Loucy (cell line): ENCODE measurements around the gene LGALS1.

Source experiments
- H2AFZ ChIP-seq: fragments of 200-600 bp; sonication (generic); 2 replicates; pipeline ENCODE4 v1.6.0; 2016; ENCODE audit warnings: antibody characterized with exemption, mild to moderate bottlenecking, low read length, moderate library complexity
- H3F3A ChIP-seq: fragments of 200-600 bp; 2 replicates; pipeline ENCODE4 v1.6.0; 2016; ENCODE audit warnings: antibody characterized with exemption, low read depth, mild to moderate bottlenecking
- H3K27me3 ChIP-seq: fragments of 200-600 bp; sonication (generic); 2 replicates; pipeline ENCODE4 v1.6.1; 2014; ENCODE audit warnings: low read length, mild to moderate bottlenecking; ENCODE audit not compliant: insufficient read depth, poor library complexity, severe bottlenecking
- H3K36me3 ChIP-seq: fragments of 200-600 bp; sonication (generic); 2 replicates; pipeline ENCODE4 v1.6.1; 2016; ENCODE audit warnings: low read length; ENCODE audit not compliant: insufficient read depth
- H3K4me1 ChIP-seq: fragments of 200-600 bp; sonication (generic); 2 replicates; pipeline ENCODE4 v1.5.1; 2014; ENCODE audit warnings: low read length, mild to moderate bottlenecking; ENCODE audit not compliant: insufficient read depth, poor library complexity, severe bottlenecking
- H3K4me2 ChIP-seq: fragments of 200-600 bp; sonication (generic); 2 replicates; pipeline ENCODE4 v1.6.0; 2014; ENCODE audit warnings: antibody characterized with exemption, low read length, low read depth, mild to moderate bottlenecking; ENCODE audit not compliant: poor library complexity, severe bottlenecking
- H3K4me3 ChIP-seq: fragments of 200-600 bp; sonication (generic); 2 replicates; pipeline ENCODE4 v1.5.1; 2014; ENCODE audit warnings: low read length, mild to moderate bottlenecking, mixed read lengths; ENCODE audit not compliant: poor library complexity, severe bottlenecking
- H3K79me2 ChIP-seq: fragments of 200-600 bp; sonication (generic); 2 replicates; pipeline ENCODE4 v1.6.1; 2014; ENCODE audit warnings: low read length; ENCODE audit not compliant: insufficient read depth
- H3K9ac ChIP-seq: fragments of 200-600 bp; sonication (generic); 2 replicates; pipeline ENCODE4 v1.6.0; 2014; ENCODE audit warnings: mild to moderate bottlenecking, low read depth, low read length, moderate library complexity; ENCODE audit not compliant: poor library complexity, severe bottlenecking
- H3K9me2 ChIP-seq: fragments of 200-600 bp; sonication (generic); replicated peaks from 2 replicates; pipeline ENCODE4 v1.6.1; 2016; ENCODE audit warnings: low read depth, low read length, mixed read lengths
- H3K9me3 ChIP-seq: fragments of 200-600 bp; sonication (generic); 2 replicates; pipeline ENCODE4 v1.6.1; 2014; ENCODE audit warnings: mild to moderate bottlenecking, antibody characterized with exemption, low read length, low read depth; ENCODE audit not compliant: insufficient read depth
- H4K20me1 ChIP-seq: fragments of 200-600 bp; sonication (generic); 2 replicates; pipeline ENCODE4 v1.6.0; 2014; ENCODE audit warnings: antibody characterized with exemption, low read length, mild to moderate bottlenecking; ENCODE audit not compliant: insufficient read depth, poor library complexity, severe bottlenecking
- CTCF ChIP-seq: fragments of 200-600 bp; sonication (generic); conservative IDR thresholded peaks from 2 replicates; pipeline ENCODE4 v1.5.1; 2014; ENCODE audit warnings: mild to moderate bottlenecking, antibody characterized with exemption, low read length
- EZH2phosphoT487 ChIP-seq: fragments of 200-600 bp; IDR thresholded peaks from 2 replicates; pipeline ENCODE4 v1.6.1; 2018; ENCODE audit warnings: antibody characterized with exemption, mild to moderate bottlenecking, moderate library complexity, borderline replicate concordance

The LGALS1 gene

GRCh38 chr22:37631448-37632173 is 43.8 kb upstream of the LGALS1 start:
- no peaks in the 10 kb centered on the region for H3K27me3 ChIP-seq
- H3K4me2 ChIP-seq: no peak overlapping the region
- no peaks in the 10 kb centered on the region for H3K36me3 ChIP-seq
- no peaks in the 10 kb centered on the region for H4K20me1 ChIP-seq
- peaks cover 12% of the 10 kb centered on the region; the same call in 1 of the 2 replicates for H3F3A ChIP-seq
- H3K9me3 ChIP-seq: no peaks in the 10 kb centered on the region
- no peak overlapping the region for H3K9ac ChIP-seq
- H3K4me1 ChIP-seq: peaks cover 66% of the 10 kb centered on the region
- H2AFZ ChIP-seq: no peak overlapping the region
- no peak overlapping the region for H3K4me3 ChIP-seq
- TF ChIP-seq EZH2phosphoT487 (no peak), CTCF (no peak)
- H3K79me2 ChIP-seq: 0 out of 2 replicates have a peak, but pooled peaks cover 5% of the 10 kb centered on the region
- no peaks in the 10 kb centered on the region for H3K9me2 ChIP-seq

GRCh38 chr22:37632174-37633088 is 43.0 kb upstream of the LGALS1 start:
- H3K4me2 ChIP-seq: peak overlapping the region; percentile 84

GRCh38 chr22:37633089-37633624 is 42.3 kb upstream of the LGALS1 start:
- peaks cover 16% of the 10 kb centered on the region for H3F3A ChIP-seq
- no peaks in the 10 kb centered on the region for H4K20me1 ChIP-seq
- H3K36me3 ChIP-seq: no peaks in the 10 kb centered on the region
- no peak for TF ChIP-seq EZH2phosphoT487
- no peak for TF ChIP-seq CTCF
- peak overlapping the region; percentile 59 for H3K4me3 ChIP-seq
- no peaks in the 10 kb centered on the region for H3K27me3 ChIP-seq
- H3K9me3 ChIP-seq: no peaks in the 10 kb centered on the region
- no peak overlapping the region for H2AFZ ChIP-seq
- peak overlapping the region; percentile 68 for H3K9ac ChIP-seq
- H3K9me2 ChIP-seq: no peaks in the 10 kb centered on the region
- peak overlapping the region; percentile 84 for H3K4me2 ChIP-seq
- H3K4me1 ChIP-seq: peaks cover 66% of the 10 kb centered on the region
- H3K79me2 ChIP-seq: 0 out of 2 replicates have a peak, but pooled peaks cover 5% of the 10 kb centered on the region

More at GRCh38 chr22:37632174-37633088, 43.0 kb upstream of the LGALS1 start:
- no peaks in the 10 kb centered on the region for H4K20me1 ChIP-seq
- H3K27me3 ChIP-seq: no peaks in the 10 kb centered on the region
- H3K9ac ChIP-seq: peak overlapping the region; percentile 68
- no peak overlapping the region for H3K4me3 ChIP-seq
- H2AFZ ChIP-seq: no peak overlapping the region
- no peaks in the 10 kb centered on the region for H3K9me3 ChIP-seq
- peaks cover 14% of the 10 kb centered on the region for H3F3A ChIP-seq
- 0 out of 2 replicates have a peak, but pooled peaks cover 5% of the 10 kb centered on the region for H3K79me2 ChIP-seq
- no peak for TF ChIP-seq CTCF
- no peak for TF ChIP-seq EZH2phosphoT487
- peaks cover 66% of the 10 kb centered on the region for H3K4me1 ChIP-seq
- no peaks in the 10 kb centered on the region for H3K36me3 ChIP-seq
- no peaks in the 10 kb centered on the region for H3K9me2 ChIP-seq
